HEK293 (cell line): ENCODE measurements around the gene LEMD1.
A peak's percentile ranks its signal among the peaks of the same experiment; 100 is the strongest.

Source experiments
- CTCF ChIP-seq: fragments of 450-650 bp; formaldehyde crosslinking; IDR thresholded peaks from 2 replicates; pipeline ENCODE4 v1.5.1; 2016; ENCODE audit warnings: missing biosample characterization, missing genetic modification characterization
- GLI4 ChIP-seq: fragments of 450-650 bp; formaldehyde crosslinking; IDR thresholded peaks from 2 replicates; pipeline ENCODE4 v1.5.1; 2016; ENCODE audit warnings: missing biosample characterization, missing genetic modification characterization
- PRDM2 ChIP-seq: fragments of 450-650 bp; formaldehyde crosslinking; IDR thresholded peaks from 2 replicates; pipeline ENCODE4 v1.5.1; 2016; ENCODE audit warnings: missing biosample characterization, missing genetic modification characterization, borderline replicate concordance
- SCRT1 ChIP-seq: fragments of 450-650 bp; formaldehyde crosslinking; IDR thresholded peaks from 2 replicates; pipeline ENCODE4 v1.5.1; 2016; ENCODE audit warnings: missing biosample characterization, missing genetic modification characterization, borderline replicate concordance
- ZNF423 ChIP-seq: fragments of 450-650 bp; formaldehyde crosslinking; IDR thresholded peaks from 2 replicates; pipeline ENCODE4 v1.5.1; 2016; ENCODE audit warnings: missing biosample characterization, missing genetic modification characterization
- TF ChIP-seq, protein P1 (sequence below): IDR thresholded peaks from 2 replicates; pipeline ENCODE4 v1.6.1; 2011; ENCODE audit warnings: mild to moderate bottlenecking, low read depth, low read length, borderline replicate concordance

DNA sequence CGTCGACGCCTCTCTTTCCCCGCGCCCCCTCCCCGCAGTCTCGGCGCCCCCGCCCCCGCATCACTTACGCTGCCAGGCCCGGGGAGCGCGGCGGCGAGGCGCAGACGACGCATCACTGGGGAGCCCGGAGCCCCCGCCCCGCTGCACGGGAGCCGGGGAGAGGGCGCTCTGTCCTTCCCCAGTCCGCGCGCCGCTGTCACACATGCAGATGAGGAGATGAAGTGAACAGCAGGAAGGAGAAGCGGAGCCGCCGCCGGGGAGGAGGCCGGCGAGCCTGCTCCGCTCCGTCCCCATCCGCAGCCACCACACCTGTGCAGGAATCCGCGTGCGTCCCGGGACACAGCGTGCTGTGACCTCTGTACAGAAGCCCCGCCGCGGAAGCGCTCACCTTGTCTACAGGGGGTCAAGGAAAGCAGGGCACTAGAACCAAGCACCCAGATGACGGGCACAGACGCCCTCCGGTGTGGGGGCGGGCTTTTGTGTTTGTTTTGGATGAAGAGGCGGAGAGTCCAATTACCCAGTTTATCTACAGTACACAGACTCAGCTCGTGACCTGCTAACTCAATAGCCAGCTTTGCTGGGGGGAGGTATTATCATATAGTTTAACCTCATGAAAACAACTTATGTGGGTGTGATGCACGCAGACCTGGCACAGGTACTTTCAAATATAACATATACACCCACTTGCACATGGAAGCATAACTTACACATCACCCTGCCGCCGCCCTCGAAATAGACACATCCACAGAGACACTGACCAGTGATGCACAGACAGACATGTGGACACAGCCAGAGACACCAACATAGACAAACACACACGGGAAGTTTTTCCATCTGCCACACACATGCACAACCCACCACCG lies 77.6 kb downstream of the LEMD1 start:
- no peak for TF ChIP-seq SCRT1 (tag by site-specific recombination)
- peak; percentile 46; the same call in 1 of the 2 replicates for TF ChIP-seq CTCF (tag by site-specific recombination)
- TF ChIP-seq, protein P1, sequence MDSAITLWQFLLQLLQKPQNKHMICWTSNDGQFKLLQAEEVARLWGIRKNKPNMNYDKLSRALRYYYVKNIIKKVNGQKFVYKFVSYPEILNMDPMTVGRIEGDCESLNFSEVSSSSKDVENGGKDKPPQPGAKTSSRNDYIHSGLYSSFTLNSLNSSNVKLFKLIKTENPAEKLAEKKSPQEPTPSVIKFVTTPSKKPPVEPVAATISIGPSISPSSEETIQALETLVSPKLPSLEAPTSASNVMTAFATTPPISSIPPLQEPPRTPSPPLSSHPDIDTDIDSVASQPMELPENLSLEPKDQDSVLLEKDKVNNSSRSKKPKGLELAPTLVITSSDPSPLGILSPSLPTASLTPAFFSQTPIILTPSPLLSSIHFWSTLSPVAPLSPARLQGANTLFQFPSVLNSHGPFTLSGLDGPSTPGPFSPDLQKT, result no peak
- no peak for TF ChIP-seq GLI4
- 0 out of 2 replicates have a peak, but pooled peaks have one; percentile 55 for TF ChIP-seq ZNF423 (tag by site-specific recombination)
- no peak for TF ChIP-seq PRDM2 (tag by site-specific recombination)
